Measurements from ENCODE around the gene USO1.
A peak's percentile ranks its signal among the peaks of the same experiment; 100 is the strongest.

The USO1 gene

DNA sequence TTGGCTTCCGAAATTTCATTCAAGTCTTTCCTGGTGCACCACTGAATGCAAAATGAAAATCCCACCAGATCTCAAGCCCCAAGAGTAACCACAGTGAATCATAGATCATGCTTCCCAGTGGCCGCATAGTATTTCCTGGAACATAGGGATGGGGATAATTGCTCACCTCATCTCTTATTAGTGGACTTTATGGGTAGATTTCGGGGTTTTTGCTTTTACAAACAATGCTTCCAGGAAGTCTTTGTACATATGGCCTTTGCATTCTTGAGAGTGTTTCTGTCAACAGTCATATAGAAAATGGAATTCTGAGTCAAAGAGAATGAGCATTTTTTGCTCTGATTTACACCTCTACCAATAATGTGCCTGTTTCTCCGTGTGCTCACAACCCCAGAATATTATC lies 124.5 kb downstream of the USO1 start:
- TF ChIP-seq MYC (IDR thresholded peaks at IDR 0.05; ENCODE audit: low read depth, low read length) (no peak), POLR2A (IDR thresholded peaks at IDR 0.05; ENCODE audit: extremely low read depth, insufficient read length) (no peak)
- TF ChIP-seq, protein P1, sequence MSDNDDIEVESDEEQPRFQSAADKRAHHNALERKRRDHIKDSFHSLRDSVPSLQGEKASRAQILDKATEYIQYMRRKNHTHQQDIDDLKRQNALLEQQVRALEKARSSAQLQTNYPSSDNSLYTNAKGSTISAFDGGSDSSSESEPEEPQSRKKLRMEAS (IDR thresholded peaks at IDR 0.05; ENCODE audit: low read depth, low read length) = no peak
- TF ChIP-seq, protein P2, sequence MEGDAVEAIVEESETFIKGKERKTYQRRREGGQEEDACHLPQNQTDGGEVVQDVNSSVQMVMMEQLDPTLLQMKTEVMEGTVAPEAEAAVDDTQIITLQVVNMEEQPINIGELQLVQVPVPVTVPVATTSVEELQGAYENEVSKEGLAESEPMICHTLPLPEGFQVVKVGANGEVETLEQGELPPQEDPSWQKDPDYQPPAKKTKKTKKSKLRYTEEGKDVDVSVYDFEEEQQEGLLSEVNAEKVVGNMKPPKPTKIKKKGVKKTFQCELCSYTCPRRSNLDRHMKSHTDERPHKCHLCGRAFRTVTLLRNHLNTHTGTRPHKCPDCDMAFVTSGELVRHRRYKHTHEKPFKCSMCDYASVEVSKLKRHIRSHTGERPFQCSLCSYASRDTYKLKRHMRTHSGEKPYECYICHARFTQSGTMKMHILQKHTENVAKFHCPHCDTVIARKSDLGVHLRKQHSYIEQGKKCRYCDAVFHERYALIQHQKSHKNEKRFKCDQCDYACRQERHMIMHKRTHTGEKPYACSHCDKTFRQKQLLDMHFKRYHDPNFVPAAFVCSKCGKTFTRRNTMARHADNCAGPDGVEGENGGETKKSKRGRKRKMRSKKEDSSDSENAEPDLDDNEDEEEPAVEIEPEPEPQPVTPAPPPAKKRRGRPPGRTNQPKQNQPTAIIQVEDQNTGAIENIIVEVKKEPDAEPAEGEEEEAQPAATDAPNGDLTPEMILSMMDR (IDR thresholded peaks at IDR 0.05; ENCODE audit: low read depth, low read length) = no peak
- no peak overlapping the region for H3K4me3 ChIP-seq (ENCODE audit: low read depth, low read length)
- DNase-seq (ENCODE audit: low read depth) = peak; percentile 13

DNA sequence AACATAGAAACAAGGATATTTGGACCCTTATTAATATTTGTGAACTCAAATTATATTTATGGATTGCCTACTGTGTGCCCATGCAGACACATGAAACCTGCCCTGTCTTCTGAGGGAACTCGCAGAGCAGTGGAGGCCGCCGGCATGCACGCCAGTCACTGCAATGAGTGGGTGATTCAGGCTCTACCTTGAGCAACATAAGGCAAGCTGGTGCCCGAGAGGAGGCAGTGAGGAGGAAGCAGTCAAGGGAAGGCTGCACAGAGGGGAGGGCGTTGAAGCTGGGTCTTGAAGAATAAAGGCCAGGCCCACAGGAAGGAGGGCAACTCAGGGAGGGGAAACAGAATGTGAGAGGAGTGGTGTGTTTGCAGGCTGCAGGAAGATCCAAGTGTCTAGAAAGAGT lies 125.1 kb downstream of the USO1 start:
- peak; percentile 91 for DNase-seq (ENCODE audit: low read depth)
- H3K4me3 ChIP-seq (ENCODE audit: low read depth, low read length) = no peak overlapping the region
- TF ChIP-seq POLR2A (IDR thresholded peaks at IDR 0.05; ENCODE audit: extremely low read depth, insufficient read length) = no peak
- TF ChIP-seq, protein P2 (IDR thresholded peaks at IDR 0.05; ENCODE audit: low read depth, low read length) = no peak
- TF ChIP-seq, protein P1 (IDR thresholded peaks at IDR 0.05; ENCODE audit: low read depth, low read length) = 0 out of 2 replicates have a peak, but pooled peaks have one; percentile 17
- no peak for TF ChIP-seq MYC (IDR thresholded peaks at IDR 0.05; ENCODE audit: low read depth, low read length)

DNA sequence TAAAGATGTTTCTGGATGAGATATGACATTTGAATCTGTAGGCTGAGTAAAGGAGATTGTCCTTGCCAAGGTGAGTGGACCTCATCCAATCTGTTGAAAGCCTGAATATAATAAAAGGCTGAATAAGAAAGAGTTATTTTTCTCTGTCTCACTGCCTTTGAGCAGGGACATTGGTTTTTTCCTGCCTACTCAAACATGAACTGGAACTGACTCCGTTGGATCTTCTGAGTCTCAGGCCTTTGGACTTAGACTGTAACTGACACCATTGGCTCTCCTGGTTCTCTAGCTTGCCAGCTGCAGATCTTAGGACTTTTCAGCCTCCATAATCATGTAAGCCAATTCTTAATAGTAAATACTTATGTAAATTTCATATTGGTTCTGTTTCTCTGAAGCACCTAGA lies 134.3 kb downstream of the USO1 start:
- TF ChIP-seq POLR2A (IDR thresholded peaks at IDR 0.05; ENCODE audit: extremely low read depth, insufficient read length) (no peak), MYC (IDR thresholded peaks at IDR 0.05; ENCODE audit: low read depth, low read length) (no peak)
- TF ChIP-seq, protein P1 (IDR thresholded peaks at IDR 0.05; ENCODE audit: low read depth, low read length) = no peak
- TF ChIP-seq, protein P2 (IDR thresholded peaks at IDR 0.05; ENCODE audit: low read depth, low read length) = no peak
- DNase-seq (ENCODE audit: low read depth) = no peak
- no peak overlapping the region for H3K4me3 ChIP-seq (ENCODE audit: low read depth, low read length)

DNA sequence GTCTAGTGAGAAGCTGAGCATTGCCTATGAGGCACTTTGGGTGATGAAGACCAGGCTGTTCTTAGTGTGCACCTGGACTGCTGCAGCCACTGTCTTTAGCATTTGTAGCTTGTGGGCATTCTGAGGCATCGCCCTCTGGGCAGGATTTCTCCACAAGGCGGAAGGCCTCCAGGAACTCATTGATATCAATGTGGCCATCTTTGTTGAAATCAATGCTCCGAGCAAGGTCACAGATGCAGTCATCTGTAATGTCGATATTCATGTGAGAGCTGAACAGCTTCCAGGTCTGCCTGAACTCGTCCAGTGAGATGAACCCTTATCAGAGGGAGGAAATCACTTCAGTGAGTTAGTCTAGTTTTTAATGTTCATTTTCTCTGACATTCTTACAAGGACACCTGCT lies 136.2 kb downstream of the USO1 start:
- H3K4me3 ChIP-seq (ENCODE audit: low read depth, low read length) = no peak overlapping the region

More for the DNA sequence above, 136.2 kb downstream of the USO1 start:
- no peak for DNase-seq (ENCODE audit: low read depth)
- TF ChIP-seq POLR2A (IDR thresholded peaks at IDR 0.05; ENCODE audit: extremely low read depth, insufficient read length) = no peak
- TF ChIP-seq, protein P1 (IDR thresholded peaks at IDR 0.05; ENCODE audit: low read depth, low read length) = no peak
- no peak for TF ChIP-seq MYC (IDR thresholded peaks at IDR 0.05; ENCODE audit: low read depth, low read length)
- TF ChIP-seq, protein P2 (IDR thresholded peaks at IDR 0.05; ENCODE audit: low read depth, low read length) = no peak
